K562 (cell line): ENCODE measurements around the gene GTPBP2. TPM values are rescaled to one million over a fixed set of nuclear protein-coding genes. Genes with fewer than 3 reads are reported as not detected.
A peak's percentile ranks its signal among the peaks of the same experiment; 100 is the strongest.

Experiments
- ARID2 ChIP-seq: fragments of 450-650 bp; IDR thresholded peaks from 2 replicates; pipeline ENCODE4 v1.6.1; 2017; ENCODE audit warnings: antibody characterized with exemption, mild to moderate bottlenecking
- CREBBP ChIP-seq: IDR thresholded peaks from one replicate; pipeline ENCODE4 v1.6.1; 2012; ENCODE audit warnings: low read depth, mild to moderate bottlenecking, control low read depth, inconsistent platforms, low read length
- GTF2A2 ChIP-seq: IDR thresholded peaks from 2 replicates; pipeline ENCODE4 v1.6.1; 2016; ENCODE audit warnings: mild to moderate bottlenecking, missing genetic modification characterization, missing compliant biosample characterization
- KDM1A ChIP-seq, 2 experiments: fragments of 450-650 bp; IDR thresholded peaks; 2 replicates each; pipeline ENCODE4 v1.6.1; 2016; ENCODE audit warnings: mild to moderate bottlenecking in 2 of 2
- MBD2 ChIP-seq: sonication (generic); IDR thresholded peaks from 2 replicates; pipeline ENCODE4 v1.6.1; 2016; ENCODE audit warnings: low read depth, borderline replicate concordance
- MCM7 ChIP-seq, 2 experiments: fragments of 450-650 bp; IDR thresholded peaks; 2 replicates each; pipeline ENCODE4 v1.6.1; 2016 to 2018
- SRSF1 ChIP-seq: fragments of 200-400 bp; formaldehyde crosslinking; IDR thresholded peaks from 2 replicates; pipeline ENCODE4 v1.6.1; 2017; ENCODE audit warnings: mild to moderate bottlenecking, low read depth, low read length, moderate library complexity
- TEAD2 ChIP-seq: fragments of 450-650 bp; IDR thresholded peaks from 2 replicates; pipeline ENCODE4 v1.6.1; 2016; ENCODE audit warnings: missing genetic modification characterization, control low read depth, missing compliant biosample characterization
- XRCC5 ChIP-seq: fragments of 200-400 bp; formaldehyde crosslinking; IDR thresholded peaks from 2 replicates; pipeline ENCODE4 v1.6.1; 2017; ENCODE audit warnings: low read depth, mild to moderate bottlenecking, low read length
- ZC3H11A ChIP-seq: IDR thresholded peaks from 2 replicates; pipeline ENCODE4 v1.6.1; 2012; ENCODE audit warnings: low read depth, low read length, improper control_type of control experiment
- ZFX ChIP-seq: sonication (generic); formaldehyde crosslinking; IDR thresholded peaks from 2 replicates; pipeline ENCODE4 v1.8.0; 2022; ENCODE audit warnings: mild to moderate bottlenecking, missing genetic modification reagents, moderate library complexity
- ZNF232 ChIP-seq: sonication (generic); formaldehyde crosslinking; IDR thresholded peaks from 2 replicates; pipeline ENCODE4 v1.8.0; 2022; ENCODE audit warnings: mild to moderate bottlenecking, missing genetic modification reagents
- ZNF76 ChIP-seq: fragments of 250-450 bp; sonication (Bioruptor Pico); IDR thresholded peaks from 2 replicates; pipeline ENCODE4 v1.4.0; 2020; ENCODE audit warnings: mild to moderate bottlenecking, moderate library complexity, borderline replicate concordance
- polyA plus RNA-seq, 8 experiments: library from polyadenylated mRNA; depleted of rRNA in 4 of 8; stranded (reverse) in 5 of 8; unstranded in 3 of 8; fragments of >200 nt; fragmentation: Nextera tagmentation in 2 of 8; fragmentation: Illumina TruSeq in 1 of 8; extraction: Ambion mirVana in 2 of 8; extraction: Trizol in 1 of 8; gene quantifications; 2 replicates each; pipeline versions ENCODE4 v1.2.1 to v1.2.3, GENCODE V29; 2011 to 2014; ENCODE audit warnings: inconsistent platforms in 1 of 8, missing spikeins in 1 of 8
- total RNA-seq, 7 experiments: library from RNA; depleted of rRNA in 6 of 7; stranded (reverse); fragments of >200 nt in 6 of 7; fragmentation: Illumina TruSeq in 2 of 7; extraction: Trizol in 2 of 7; gene quantifications; 2 replicates each; pipeline versions ENCODE4 v1.2.1 to v1.2.3, GENCODE V29; 2011 to 2021; ENCODE audit warnings: low replicate concordance in 1 of 7
- TF ChIP-seq, protein P1 (sequence below): sonication (generic); formaldehyde crosslinking; IDR thresholded peaks from 2 replicates; pipeline ENCODE4 v1.8.1; 2023; ENCODE audit warnings: mild to moderate bottlenecking, missing genetic modification reagents, moderate library complexity
- TF ChIP-seq, protein P2 (sequence below): fragments of 250-450 bp; sonication (Bioruptor Pico); IDR thresholded peaks from 2 replicates; pipeline ENCODE4 v1.4.0; 2020; ENCODE audit warnings: mild to moderate bottlenecking, moderate library complexity, borderline replicate concordance
- TF ChIP-seq, protein P3 (sequence below): fragments of 450-650 bp; IDR thresholded peaks from 2 replicates; pipeline ENCODE4 v1.7.0; 2016; ENCODE audit warnings: borderline replicate concordance
- TF ChIP-seq, protein P4 (sequence below): fragments of 250-450 bp; sonication (Bioruptor Pico); IDR thresholded peaks from 2 replicates; pipeline ENCODE4 v1.5.0; 2021; ENCODE audit warnings: mild to moderate bottlenecking, moderate library complexity

Gene GTPBP2
- total and polyA plus RNA-seq, 9 of the 15 experiments (the other 6 are each of a cell fraction or from before 2014, with no cell fraction given): 48.4 to 196 (median 111) TPM

DNA sequence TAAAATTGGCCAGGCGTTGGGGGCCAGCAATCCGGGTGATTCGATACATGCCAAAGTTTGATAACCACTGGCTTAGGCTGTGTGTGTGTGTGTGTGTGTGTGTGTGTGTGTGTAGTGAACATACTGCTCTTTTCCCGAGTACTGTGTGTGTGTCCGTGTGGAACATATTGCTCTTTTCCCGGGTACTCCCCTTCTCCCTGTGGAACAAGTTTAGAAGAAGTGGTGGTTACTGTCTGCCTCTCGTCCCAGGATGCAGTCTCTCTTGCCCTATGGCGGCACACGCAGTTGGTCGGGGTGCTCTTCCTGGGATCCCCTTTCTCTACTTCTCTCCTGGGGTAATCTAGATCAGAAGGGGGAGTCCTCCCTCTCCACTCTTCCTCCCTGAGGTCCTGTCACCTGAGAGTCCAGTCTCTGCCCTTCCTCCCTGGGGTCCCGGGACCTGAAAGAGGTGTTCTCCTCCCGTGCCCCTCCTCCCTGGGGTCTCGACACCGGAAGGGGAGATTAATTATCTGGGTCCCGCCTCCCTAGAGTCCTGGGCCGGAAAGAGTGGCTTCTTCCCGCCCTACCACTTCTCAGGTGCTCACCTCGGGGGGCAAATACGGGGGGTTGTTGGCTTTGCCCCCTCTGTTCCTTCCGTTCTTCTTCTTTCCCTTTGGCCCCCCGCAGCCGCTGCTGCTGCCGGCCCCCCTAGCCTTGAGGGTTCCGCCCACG is 516 bp downstream of the GTPBP2 start (continued):
- no peak for TF ChIP-seq ARID2
- no peak; the same call in 1 of the 2 replicates for TF ChIP-seq ZC3H11A
- no peak for TF ChIP-seq MBD2
- TF ChIP-seq ZFX (CRISPR knock-in tag): no peak
- TF ChIP-seq GTF2A2: no peak
- TF ChIP-seq KDM1A (IDR thresholded peaks at IDR 0.05): no peak
- TF ChIP-seq, protein P1, sequence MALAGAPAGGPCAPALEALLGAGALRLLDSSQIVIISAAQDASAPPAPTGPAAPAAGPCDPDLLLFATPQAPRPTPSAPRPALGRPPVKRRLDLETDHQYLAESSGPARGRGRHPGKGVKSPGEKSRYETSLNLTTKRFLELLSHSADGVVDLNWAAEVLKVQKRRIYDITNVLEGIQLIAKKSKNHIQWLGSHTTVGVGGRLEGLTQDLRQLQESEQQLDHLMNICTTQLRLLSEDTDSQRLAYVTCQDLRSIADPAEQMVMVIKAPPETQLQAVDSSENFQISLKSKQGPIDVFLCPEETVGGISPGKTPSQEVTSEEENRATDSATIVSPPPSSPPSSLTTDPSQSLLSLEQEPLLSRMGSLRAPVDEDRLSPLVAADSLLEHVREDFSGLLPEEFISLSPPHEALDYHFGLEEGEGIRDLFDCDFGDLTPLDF (CRISPR knock-in tag): peak; percentile 48; the same call in 1 of the 2 replicates
- TF ChIP-seq MCM7 (IDR thresholded peaks at IDR 0.05): 0 out of 4 replicates have a peak, but pooled peaks of 1 of the 2 experiments have one; percentile 61
- TF ChIP-seq XRCC5: no peak
- TF ChIP-seq CREBBP: no peak
- TF ChIP-seq SRSF1: no peak
- TF ChIP-seq, protein P2, sequence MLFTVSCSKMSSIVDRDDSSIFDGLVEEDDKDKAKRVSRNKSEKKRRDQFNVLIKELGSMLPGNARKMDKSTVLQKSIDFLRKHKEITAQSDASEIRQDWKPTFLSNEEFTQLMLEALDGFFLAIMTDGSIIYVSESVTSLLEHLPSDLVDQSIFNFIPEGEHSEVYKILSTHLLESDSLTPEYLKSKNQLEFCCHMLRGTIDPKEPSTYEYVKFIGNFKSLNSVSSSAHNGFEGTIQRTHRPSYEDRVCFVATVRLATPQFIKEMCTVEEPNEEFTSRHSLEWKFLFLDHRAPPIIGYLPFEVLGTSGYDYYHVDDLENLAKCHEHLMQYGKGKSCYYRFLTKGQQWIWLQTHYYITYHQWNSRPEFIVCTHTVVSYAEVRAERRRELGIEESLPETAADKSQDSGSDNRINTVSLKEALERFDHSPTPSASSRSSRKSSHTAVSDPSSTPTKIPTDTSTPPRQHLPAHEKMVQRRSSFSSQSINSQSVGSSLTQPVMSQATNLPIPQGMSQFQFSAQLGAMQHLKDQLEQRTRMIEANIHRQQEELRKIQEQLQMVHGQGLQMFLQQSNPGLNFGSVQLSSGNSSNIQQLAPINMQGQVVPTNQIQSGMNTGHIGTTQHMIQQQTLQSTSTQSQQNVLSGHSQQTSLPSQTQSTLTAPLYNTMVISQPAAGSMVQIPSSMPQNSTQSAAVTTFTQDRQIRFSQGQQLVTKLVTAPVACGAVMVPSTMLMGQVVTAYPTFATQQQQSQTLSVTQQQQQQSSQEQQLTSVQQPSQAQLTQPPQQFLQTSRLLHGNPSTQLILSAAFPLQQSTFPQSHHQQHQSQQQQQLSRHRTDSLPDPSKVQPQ (CRISPR knock-in tag): no peak
- no peak; the same call in 1 of the 2 replicates for TF ChIP-seq ZNF76 (CRISPR knock-in tag)
- TF ChIP-seq, protein P3, sequence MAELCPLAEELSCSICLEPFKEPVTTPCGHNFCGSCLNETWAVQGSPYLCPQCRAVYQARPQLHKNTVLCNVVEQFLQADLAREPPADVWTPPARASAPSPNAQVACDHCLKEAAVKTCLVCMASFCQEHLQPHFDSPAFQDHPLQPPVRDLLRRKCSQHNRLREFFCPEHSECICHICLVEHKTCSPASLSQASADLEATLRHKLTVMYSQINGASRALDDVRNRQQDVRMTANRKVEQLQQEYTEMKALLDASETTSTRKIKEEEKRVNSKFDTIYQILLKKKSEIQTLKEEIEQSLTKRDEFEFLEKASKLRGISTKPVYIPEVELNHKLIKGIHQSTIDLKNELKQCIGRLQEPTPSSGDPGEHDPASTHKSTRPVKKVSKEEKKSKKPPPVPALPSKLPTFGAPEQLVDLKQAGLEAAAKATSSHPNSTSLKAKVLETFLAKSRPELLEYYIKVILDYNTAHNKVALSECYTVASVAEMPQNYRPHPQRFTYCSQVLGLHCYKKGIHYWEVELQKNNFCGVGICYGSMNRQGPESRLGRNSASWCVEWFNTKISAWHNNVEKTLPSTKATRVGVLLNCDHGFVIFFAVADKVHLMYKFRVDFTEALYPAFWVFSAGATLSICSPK: no peak
- TF ChIP-seq, protein P4, sequence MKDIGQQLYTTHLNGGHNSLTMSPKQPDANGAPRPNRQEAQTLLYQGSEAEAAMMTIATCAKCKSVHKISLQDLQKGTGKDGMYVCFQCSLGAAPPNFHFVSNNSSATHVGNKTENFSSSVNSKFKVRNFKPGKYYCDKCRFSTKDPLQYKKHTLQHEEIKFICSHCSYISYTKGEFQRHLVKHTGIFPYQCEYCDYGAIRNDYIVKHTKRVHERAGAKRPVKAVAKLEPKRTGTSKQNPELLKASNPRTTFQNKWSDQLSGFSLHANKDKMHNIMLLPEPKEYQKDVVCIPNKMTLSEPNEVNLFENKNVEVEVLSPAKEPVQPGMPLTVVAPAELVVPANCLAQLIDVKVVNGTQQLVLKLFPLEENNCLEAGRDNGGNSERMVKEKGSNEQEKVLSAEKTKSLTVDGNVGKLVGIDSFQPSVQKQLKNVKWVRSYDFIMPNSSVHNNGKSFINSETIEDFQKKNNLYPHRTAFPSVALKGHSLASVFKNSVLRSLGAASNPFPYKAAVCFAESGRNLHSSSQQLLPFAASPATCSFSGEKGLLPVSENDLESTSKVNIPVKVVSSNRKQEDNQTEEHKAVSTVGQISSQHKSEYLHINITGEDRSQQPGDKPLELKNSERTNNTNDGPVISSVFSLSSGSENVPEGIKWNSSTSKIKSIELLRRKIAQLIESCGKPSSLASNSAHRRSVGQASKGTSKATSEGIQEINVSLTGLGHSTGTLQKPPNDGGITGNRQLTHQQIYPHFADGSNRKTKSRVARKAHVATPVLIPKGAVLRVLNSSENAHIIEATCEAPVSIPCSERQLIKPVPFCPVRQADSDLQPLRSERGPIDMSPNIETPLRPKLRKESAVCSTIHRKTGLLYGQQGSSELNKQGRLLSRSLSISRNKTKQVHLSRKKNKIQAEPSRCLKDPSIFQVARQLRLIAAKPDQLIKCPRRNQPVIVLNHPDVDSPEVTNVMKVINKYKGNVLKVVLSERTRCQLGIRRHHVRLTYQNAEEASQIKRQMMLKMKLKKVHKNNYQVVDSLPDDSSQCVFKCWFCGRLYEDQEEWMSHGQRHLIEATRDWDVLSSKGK (CRISPR knock-in tag): no peak
- no peak for TF ChIP-seq ZNF232 (CRISPR knock-in tag)
- TF ChIP-seq TEAD2: no peak
